Ovary (tissue), 9 donors: ENCODE results near the gene GAB3. TPM values are rescaled to one million over a fixed set of nuclear protein-coding genes. Genes with fewer than 3 reads are reported as not detected.

Experiments
- DNase-seq, 5 donors: peaks; one replicate each; pipeline ENCODE4 v3.0.0-alpha.2; 2019 to 2020
- H3K27ac ChIP-seq, 2 donors: fragments of 200-600 bp; one replicate each; pipeline versions ENCODE4 v1.5.1 to v1.8.0; 2019 to 2022
- H3K27me3 ChIP-seq: fragments of 200-600 bp; one replicate; pipeline ENCODE4 v1.8.0; 2022
- H3K36me3 ChIP-seq: fragments of 200-600 bp; sonication (generic); one replicate; pipeline ENCODE4 v1.5.1; 2019
- H3K4me1 ChIP-seq: one replicate; pipeline ENCODE4 v1.8.1; 2013; ENCODE audit warnings: mild to moderate bottlenecking, moderate library complexity; ENCODE audit not compliant: insufficient read depth
- H3K4me3 ChIP-seq: fragments of 200-600 bp; sonication (generic); one replicate; pipeline ENCODE4 v1.5.1; 2017
- H3K9me3 ChIP-seq, 2 donors: fragments of 200-600 bp in 1 of 2; sonication (generic) in 1 of 2; one replicate each; pipeline versions ENCODE4 v1.5.1 to v1.8.1; 2013 to 2019; ENCODE audit warnings: mild to moderate bottlenecking in 1 of 2, moderate library complexity in 1 of 2
- CTCF ChIP-seq, 3 donors: fragments of 450-650 bp in 2 of 3; fragments of 200-600 bp in 1 of 3; IDR thresholded peaks; one replicate each; pipeline versions ENCODE4 v1.5.1 to v1.8.0; 2016 to 2022; ENCODE audit warnings: antibody characterized with exemption in 3 of 3, mild to moderate bottlenecking in 1 of 3
- EP300 ChIP-seq: sonication (generic); formaldehyde crosslinking; IDR thresholded peaks from one replicate; pipeline ENCODE4 v1.6.1; 2017; ENCODE audit warnings: antibody characterized with exemption
- POLR2A ChIP-seq: fragments of 450-650 bp; IDR thresholded peaks from one replicate; pipeline ENCODE4 v1.6.1; 2017; ENCODE audit warnings: antibody characterized with exemption, mild to moderate bottlenecking, moderate library complexity
- WGBS, 3 donors: extraction: QIAGEN DNeasy Blood & Tissue Kit in 1 of 3; methylation state at CpG; one replicate each; pipeline versions ENCODE4 v1.1.5 to v1.1.7; 2013 to 2017; 5-methylcytosine and 5-hydroxymethylcytosine counted together
- intact Hi-C, 4 donors: fragments of 100-400 bp; cut with DNase I; formaldehyde crosslinking; loops; one replicate each; pipeline versions ENCODE4 v1.11.0 to v1.15.1; 2022 to 2023
- polyA plus RNA-seq, 2 donors: library from polyadenylated mRNA; stranded (reverse); fragments of 200-250 nt in 1 of 2; fragments of 350-450 nt in 1 of 2; fragmentation: Illumina TruSeq in 1 of 2; extraction: RNeasy Lipid Tissue Mini Kit (QIAGEN cat#74804) in 1 of 2; gene quantifications; one replicate each; pipeline ENCODE4 v1.2.3, GENCODE V29; 2013 to 2014
- total RNA-seq, 7 donors: library from RNA; depleted of rRNA in 2 of 7; stranded (reverse); fragments of >200 nt in 2 of 7; fragmentation: NEBNext Ultra II Directional in 3 of 7; extraction: Animal tissue kit (Norgen Biotek cat#: 25700) in 3 of 7; gene quantifications; one replicate each; pipeline versions ENCODE4 v1.1.0 to v1.2.4, GENCODE V29; 2016 to 2023
- donor health status: DM: no; HTN: no; CAD: no; lungs with moderate emphysema.
- donor health status: DM: no; HTN: no; CAD: no.
- donor health status: Bipolar disorder and iron deficiency.
- donor health status: DM: yes; HTN: yes; CAD: no.
- donor health status: DM: no; HTN: no; CAD: no.
- donor health status: DM: yes; HTN: yes; CAD: no.

Gene GAB3
- total and polyA plus RNA-seq, 9 donors: 0.68 to 4.0 (median 1.1) TPM

GRCh38 chrX:154737136-154737535, 13.7 kb downstream of the GAB3 start:
- TF ChIP-seq CTCF (IDR thresholded peaks at IDR 0.05): no peak
- no peak for TF ChIP-seq EP300
- no peak for TF ChIP-seq POLR2A
- H3K27me3 ChIP-seq: no peaks in the 10 kb centered on the region
- intact Hi-C loops: no loop called here
- peaks cover 2% of the 10 kb centered on the region for H3K4me1 ChIP-seq
- WGBS, 3 donors: 83 to 84% (median 83%) methylated on average over 5 of the region's 5 CpGs
- H3K4me3 ChIP-seq: no peak overlapping the region
- no peak for DNase-seq
- H3K27ac ChIP-seq: no peak overlapping the region
- no peaks in the 10 kb centered on the region for H3K9me3 ChIP-seq
- no peaks in the 10 kb centered on the region for H3K36me3 ChIP-seq

GRCh38 chrX:154735695-154736393, 15.0 kb downstream of the GAB3 start:
- 62 to 68% (median 64%) methylated on average over 7 of the region's 7 CpGs for WGBS, 3 donors
- Histone ChIP-seq H3K36me3 (no peaks in the 10 kb centered on the region), H3K4me1 (peaks cover 2% of the 10 kb centered on the region), H3K4me3 (no peak overlapping the region), H3K27ac (no peak overlapping the region), H3K27me3 (no peaks in the 10 kb centered on the region), H3K9me3 (no peaks in the 10 kb centered on the region)
- peak in 2 of 5 donors; percentile 38 to 47 for DNase-seq
- intact Hi-C loops: no loop called here
- TF ChIP-seq CTCF (IDR thresholded peaks at IDR 0.05): no peak
- no peak for TF ChIP-seq EP300
- no peak for TF ChIP-seq POLR2A

DNA sequence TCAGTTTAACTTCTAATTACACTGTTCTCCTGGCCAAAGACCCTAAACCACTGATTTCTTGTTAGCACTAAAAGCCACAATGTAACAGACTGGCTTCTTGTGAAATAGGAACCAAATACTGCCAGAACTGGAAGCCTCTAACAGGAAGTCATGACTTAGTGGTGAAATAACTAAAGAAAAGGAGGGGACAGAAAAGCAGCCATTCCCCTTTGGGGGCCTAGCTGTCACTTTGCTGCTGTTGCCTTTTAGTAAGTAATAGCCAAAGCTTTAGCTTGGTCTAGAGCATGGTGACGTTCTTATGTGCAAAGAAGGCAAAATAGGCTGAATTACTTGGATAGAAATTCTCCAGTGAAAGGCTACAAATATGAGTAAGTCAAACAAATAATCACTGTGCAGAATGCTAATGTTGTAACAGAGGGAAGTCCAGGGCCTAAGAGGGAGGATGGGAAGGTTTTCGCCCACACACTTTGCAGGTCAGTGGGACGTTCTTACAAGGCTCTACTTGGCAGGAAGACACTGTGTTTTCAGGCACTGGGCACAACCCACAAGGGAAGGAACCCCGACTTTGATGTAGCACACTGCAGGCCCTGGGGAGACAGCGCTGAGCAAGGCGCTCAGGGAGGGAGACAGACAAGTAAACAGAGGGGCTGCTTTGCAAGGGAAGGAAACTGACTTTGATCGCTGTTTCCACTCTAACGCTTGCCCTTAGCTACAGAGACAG, 16.7 kb downstream of the GAB3 start:
- TF ChIP-seq POLR2A (no peak), CTCF (IDR thresholded peaks at IDR 0.05) (no peak), EP300 (no peak)
- no peaks in the 10 kb centered on the region for H3K27me3 ChIP-seq
- intact Hi-C loops: no loop called here
- no peaks in the 10 kb centered on the region for H3K36me3 ChIP-seq
- 17 to 27% (median 24%) methylated on average over 8 of the region's 8 CpGs for WGBS, 3 donors
- H3K4me3 ChIP-seq: no peak overlapping the region
- DNase-seq: peak in 4 of 5 donors; percentile 18 to 38 (median 23)
- H3K27ac ChIP-seq: peak overlapping the region in 1 of 2 donors; percentile 35
- H3K4me1 ChIP-seq: peaks cover 3% of the 10 kb centered on the region
- no peaks in the 10 kb centered on the region for H3K9me3 ChIP-seq

- Histone ChIP-seq H3K4me3 (no peak overlapping the region), H3K4me1 (peaks cover 4% of the 10 kb centered on the region), H3K27me3 (no peaks in the 10 kb centered on the region), H3K36me3 (no peaks in the 10 kb centered on the region), H3K9me3 (no peaks in the 10 kb centered on the region), H3K27ac (no peak overlapping the region)
- TF ChIP-seq CTCF (IDR thresholded peaks at IDR 0.05) (no peak), EP300 (no peak), POLR2A (no peak)
- no peak for DNase-seq
- 69 to 79% (median 72%) methylated on average over 2 of the region's 2 CpGs for WGBS, 3 donors
- intact Hi-C loops: no loop called here
Observed at GRCh38 chrX:154733066-154733425, 17.8 kb downstream of the GAB3 start.
